Measurements from ENCODE around the gene WNT10A.
A peak's percentile ranks its signal among the peaks of the same experiment; 100 is the strongest.

The WNT10A gene

GRCh38 chr2:218882461-218882816 is 1.8 kb downstream of the WNT10A start:
- TF ChIP-seq, protein P1, sequence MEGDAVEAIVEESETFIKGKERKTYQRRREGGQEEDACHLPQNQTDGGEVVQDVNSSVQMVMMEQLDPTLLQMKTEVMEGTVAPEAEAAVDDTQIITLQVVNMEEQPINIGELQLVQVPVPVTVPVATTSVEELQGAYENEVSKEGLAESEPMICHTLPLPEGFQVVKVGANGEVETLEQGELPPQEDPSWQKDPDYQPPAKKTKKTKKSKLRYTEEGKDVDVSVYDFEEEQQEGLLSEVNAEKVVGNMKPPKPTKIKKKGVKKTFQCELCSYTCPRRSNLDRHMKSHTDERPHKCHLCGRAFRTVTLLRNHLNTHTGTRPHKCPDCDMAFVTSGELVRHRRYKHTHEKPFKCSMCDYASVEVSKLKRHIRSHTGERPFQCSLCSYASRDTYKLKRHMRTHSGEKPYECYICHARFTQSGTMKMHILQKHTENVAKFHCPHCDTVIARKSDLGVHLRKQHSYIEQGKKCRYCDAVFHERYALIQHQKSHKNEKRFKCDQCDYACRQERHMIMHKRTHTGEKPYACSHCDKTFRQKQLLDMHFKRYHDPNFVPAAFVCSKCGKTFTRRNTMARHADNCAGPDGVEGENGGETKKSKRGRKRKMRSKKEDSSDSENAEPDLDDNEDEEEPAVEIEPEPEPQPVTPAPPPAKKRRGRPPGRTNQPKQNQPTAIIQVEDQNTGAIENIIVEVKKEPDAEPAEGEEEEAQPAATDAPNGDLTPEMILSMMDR (IDR thresholded peaks at IDR 0.05; ENCODE audit: borderline replicate concordance, insufficient read depth, low read depth, low read length), result no peak

DNA sequence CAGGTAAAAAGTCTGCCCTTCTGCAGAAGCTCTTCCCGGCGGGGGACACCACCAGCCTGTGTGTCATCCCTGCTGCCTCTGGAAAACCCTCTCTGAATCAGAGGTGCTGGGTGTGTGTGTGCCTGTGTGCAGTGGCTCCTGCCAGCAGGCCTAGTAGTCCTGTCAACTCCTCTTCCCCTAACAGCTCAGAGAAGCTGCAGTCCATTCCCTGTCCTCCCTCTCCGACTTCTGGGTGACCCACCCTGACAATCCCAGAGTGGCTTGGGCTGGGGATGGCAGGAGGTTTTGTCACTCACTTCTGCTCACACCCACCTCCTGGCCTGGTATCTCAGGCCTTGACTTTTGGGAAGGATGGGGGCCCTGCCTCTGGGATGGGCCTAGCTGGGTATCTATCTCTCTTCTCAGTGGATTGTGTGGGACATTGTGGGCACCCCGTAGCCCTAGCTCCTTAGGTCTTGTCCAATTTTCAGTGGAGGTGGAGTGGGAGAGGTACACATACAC is 2.3 kb downstream of the WNT10A start:
- TF ChIP-seq, protein P1 (IDR thresholded peaks at IDR 0.05; ENCODE audit: borderline replicate concordance, insufficient read depth, low read depth, low read length), result no peak
- H3K4me3 ChIP-seq (ENCODE audit: low read depth, low read length), result peak overlapping the region; percentile 6

More at GRCh38 chr2:218882461-218882816, 1.8 kb downstream of the WNT10A start:
- H3K4me3 ChIP-seq (ENCODE audit: low read depth, low read length), result no peak overlapping the region

GRCh38 chr2:218883491-218884490 is 3.1 kb downstream of the WNT10A start:
- H3K4me3 ChIP-seq (ENCODE audit: low read depth, low read length), result peak overlapping the region; percentile 34
- TF ChIP-seq, protein P1 (IDR thresholded peaks at IDR 0.05; ENCODE audit: borderline replicate concordance, insufficient read depth, low read depth, low read length), result no peak

- no peak overlapping the region for H3K4me3 ChIP-seq (ENCODE audit: low read depth, low read length)
- TF ChIP-seq, protein P1 (IDR thresholded peaks at IDR 0.05; ENCODE audit: borderline replicate concordance, insufficient read depth, low read depth, low read length), result no peak
These were observed 3.9 kb downstream of the WNT10A start for GRCh38 chr2:218884519-218884918.

GRCh38 chr2:218885981-218886947 is 5.6 kb downstream of the WNT10A start:
- TF ChIP-seq, protein P1 (IDR thresholded peaks at IDR 0.05; ENCODE audit: borderline replicate concordance, insufficient read depth, low read depth, low read length), result no peak
- no peak overlapping the region for H3K4me3 ChIP-seq (ENCODE audit: low read depth, low read length)

GRCh38 chr2:218887079-218887478 is 6.4 kb downstream of the WNT10A start:
- H3K4me3 ChIP-seq (ENCODE audit: low read depth, low read length), result no peak overlapping the region
- TF ChIP-seq, protein P1 (IDR thresholded peaks at IDR 0.05; ENCODE audit: borderline replicate concordance, insufficient read depth, low read depth, low read length), result no peak
